Smooth muscle cell (in vitro differentiated cells): Measurements from ENCODE around the gene PYGB. TPM values are rescaled to one million over a fixed set of nuclear protein-coding genes. Genes with fewer than 3 reads are reported as not detected.

Experiments used
- DNase-seq: peaks from one replicate; lab custom pipeline; 2025; ENCODE audit not compliant: unreplicated experiment; lab: John Stamatoyannopoulos, UW
- H2AFZ ChIP-seq: fragments of 200-600 bp; sonication (generic); 2 replicates; pipeline ENCODE4 v1.6.0; 2016; ENCODE audit warnings: antibody characterized with exemption, low read depth, mild to moderate bottlenecking
- H3F3A ChIP-seq: fragments of 200-600 bp; sonication (generic); 2 replicates; pipeline ENCODE4 v1.6.0; 2017; ENCODE audit warnings: antibody characterized with exemption, low read depth
- H3K27ac ChIP-seq: fragments of 200-600 bp; sonication (generic); 2 replicates; pipeline ENCODE4 v1.5.1; 2016; ENCODE audit warnings: low read depth, mild to moderate bottlenecking
- H3K27me3 ChIP-seq: fragments of 200-600 bp; sonication (generic); 2 replicates; pipeline ENCODE4 v1.6.1; 2016; ENCODE audit warnings: low read depth, mild to moderate bottlenecking
- H3K36me3 ChIP-seq: fragments of 200-600 bp; sonication (generic); 2 replicates; pipeline ENCODE4 v1.5.1; 2016; ENCODE audit warnings: low read depth
- H3K4me1 ChIP-seq: fragments of 200-600 bp; sonication (generic); 2 replicates; pipeline ENCODE4 v1.5.1; 2016; ENCODE audit warnings: low read depth
- H3K4me2 ChIP-seq: fragments of 200-600 bp; sonication (generic); 2 replicates; pipeline ENCODE4 v1.6.0; 2016; ENCODE audit warnings: mild to moderate bottlenecking
- H3K4me3 ChIP-seq: fragments of 200-600 bp; sonication (generic); 2 replicates; pipeline ENCODE4 v1.5.1; 2016; ENCODE audit warnings: mild to moderate bottlenecking
- H3K79me2 ChIP-seq: fragments of 200-600 bp; sonication (generic); 2 replicates; pipeline ENCODE4 v1.6.0; 2016; ENCODE audit warnings: low read depth, mild to moderate bottlenecking
- H3K9ac ChIP-seq: fragments of 200-600 bp; sonication (generic); 2 replicates; pipeline ENCODE4 v1.6.0; 2016; ENCODE audit warnings: low read depth
- H3K9me3 ChIP-seq: fragments of 200-600 bp; sonication (generic); replicated peaks from 2 replicates; pipeline ENCODE4 v1.5.1; 2016; ENCODE audit warnings: low read depth
- H4K20me1 ChIP-seq: fragments of 200-600 bp; sonication (generic); 2 replicates; pipeline ENCODE4 v1.6.0; 2016; ENCODE audit warnings: low read depth
- WGBS: methylation state at CpG from one replicate; pipeline ENCODE4 v1.1.7; 2016; ENCODE audit warnings: low lambda C conversion rate; 5-methylcytosine and 5-hydroxymethylcytosine counted together
- polyA plus RNA-seq: library from polyadenylated mRNA; unstranded; fragments of >200 nt; fragmentation: Nextera tagmentation; extraction: Ambion mirVana; gene quantifications from 2 replicates; pipeline ENCODE4 v1.2.1, GENCODE V29; 2016
- total RNA-seq: library from RNA; depleted of rRNA; stranded (reverse); fragments of >200 nt; gene quantifications from 2 replicates; pipeline ENCODE4 v1.2.3, GENCODE V29; 2014
- TF ChIP-seq, protein P1 (sequence below): fragments of 200-600 bp; sonication (generic); IDR thresholded peaks from 2 replicates; pipeline ENCODE4 v1.5.1; 2017; ENCODE audit warnings: borderline replicate concordance, mild to moderate bottlenecking, antibody characterized with exemption; ENCODE audit not compliant: insufficient read depth, poor library complexity, severe bottlenecking

The PYGB gene
- total and polyA plus RNA-seq, 2 experiments from 2014 or later, result 31.8 to 39.4 TPM

GRCh38 chr20:25285091-25285647 is 37.3 kb downstream of the PYGB start:
- Histone ChIP-seq H3K4me3 (no peak overlapping the region), H3K27ac (no peak overlapping the region), H3K27me3 (no peaks in the 10 kb centered on the region), H3K79me2 (no peaks in the 10 kb centered on the region), H4K20me1 (no peaks in the 10 kb centered on the region), H3K4me1 (no peaks in the 10 kb centered on the region), H3K36me3 (no peaks in the 10 kb centered on the region), H3K9me3 (no peaks in the 10 kb centered on the region), H3K9ac (no peak overlapping the region), H3K4me2 (no peak overlapping the region), H2AFZ (no peak overlapping the region), H3F3A (no peaks in the 10 kb centered on the region)
- WGBS, result 90% methylated on average over 26 of the region's 26 CpGs
- DNase-seq, result no peak
- TF ChIP-seq, protein P1, sequence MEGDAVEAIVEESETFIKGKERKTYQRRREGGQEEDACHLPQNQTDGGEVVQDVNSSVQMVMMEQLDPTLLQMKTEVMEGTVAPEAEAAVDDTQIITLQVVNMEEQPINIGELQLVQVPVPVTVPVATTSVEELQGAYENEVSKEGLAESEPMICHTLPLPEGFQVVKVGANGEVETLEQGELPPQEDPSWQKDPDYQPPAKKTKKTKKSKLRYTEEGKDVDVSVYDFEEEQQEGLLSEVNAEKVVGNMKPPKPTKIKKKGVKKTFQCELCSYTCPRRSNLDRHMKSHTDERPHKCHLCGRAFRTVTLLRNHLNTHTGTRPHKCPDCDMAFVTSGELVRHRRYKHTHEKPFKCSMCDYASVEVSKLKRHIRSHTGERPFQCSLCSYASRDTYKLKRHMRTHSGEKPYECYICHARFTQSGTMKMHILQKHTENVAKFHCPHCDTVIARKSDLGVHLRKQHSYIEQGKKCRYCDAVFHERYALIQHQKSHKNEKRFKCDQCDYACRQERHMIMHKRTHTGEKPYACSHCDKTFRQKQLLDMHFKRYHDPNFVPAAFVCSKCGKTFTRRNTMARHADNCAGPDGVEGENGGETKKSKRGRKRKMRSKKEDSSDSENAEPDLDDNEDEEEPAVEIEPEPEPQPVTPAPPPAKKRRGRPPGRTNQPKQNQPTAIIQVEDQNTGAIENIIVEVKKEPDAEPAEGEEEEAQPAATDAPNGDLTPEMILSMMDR, result no peak

DNA sequence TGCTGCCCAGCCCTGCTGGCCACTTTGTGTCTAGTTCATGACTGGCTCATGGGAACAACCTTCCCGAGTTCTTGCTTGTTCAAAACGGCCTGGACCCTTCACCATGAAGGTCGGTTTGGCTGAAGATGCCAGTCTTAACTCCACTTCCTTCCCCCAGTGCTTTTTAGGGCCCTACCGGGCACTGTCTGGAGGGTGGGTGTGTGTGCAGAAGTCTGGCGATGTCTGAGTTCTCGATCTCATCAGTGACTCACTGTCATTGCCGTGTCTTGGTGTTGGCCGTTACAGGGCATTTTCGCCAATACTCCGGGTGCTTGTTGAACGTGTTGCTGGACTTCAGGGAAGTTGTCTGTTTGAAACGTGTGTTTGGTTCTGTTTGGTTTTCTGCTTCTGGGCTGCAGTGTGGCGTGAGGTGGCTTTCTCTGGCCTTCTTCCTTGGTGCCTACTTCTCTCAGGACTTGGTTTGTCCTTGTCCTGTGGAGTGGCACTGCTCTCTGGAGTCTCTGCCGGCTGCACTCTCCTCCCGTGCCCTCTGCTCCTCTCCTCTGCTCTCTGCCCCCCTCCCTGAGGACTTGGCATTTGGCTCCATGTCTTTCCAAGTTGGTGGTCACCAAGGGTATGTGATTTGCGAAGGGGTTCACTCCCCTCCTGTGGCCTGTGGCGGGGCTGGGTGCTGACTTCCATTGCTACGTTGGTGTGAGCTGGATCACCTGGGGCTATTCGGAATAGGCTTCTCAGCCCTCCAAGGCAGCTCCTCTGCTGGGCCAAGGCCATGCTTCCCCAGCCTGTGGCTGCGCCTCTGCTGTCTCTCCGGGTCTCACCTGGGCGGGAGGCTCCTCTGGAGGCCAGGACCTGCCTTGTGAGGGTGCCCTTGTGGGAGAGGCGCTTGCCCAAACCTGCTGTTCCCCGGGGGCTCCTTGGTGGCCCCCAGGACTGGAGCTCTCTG is 38.2 kb downstream of the PYGB start:
- H4K20me1 ChIP-seq, result no peaks in the 10 kb centered on the region
- no peaks in the 10 kb centered on the region for H3K4me1 ChIP-seq
- no peak for DNase-seq
- H3F3A ChIP-seq, result no peaks in the 10 kb centered on the region
- no peak overlapping the region for H3K4me2 ChIP-seq
- no peak overlapping the region for H3K27ac ChIP-seq
- H3K9me3 ChIP-seq, result no peaks in the 10 kb centered on the region
- H3K36me3 ChIP-seq, result no peaks in the 10 kb centered on the region
- no peak overlapping the region for H3K4me3 ChIP-seq
- H2AFZ ChIP-seq, result no peak overlapping the region
- H3K79me2 ChIP-seq, result no peaks in the 10 kb centered on the region
- WGBS, result 92% methylated on average over 24 of the region's 24 CpGs
- TF ChIP-seq, protein P1, result no peak
- H3K27me3 ChIP-seq, result no peaks in the 10 kb centered on the region
- no peak overlapping the region for H3K9ac ChIP-seq

DNA sequence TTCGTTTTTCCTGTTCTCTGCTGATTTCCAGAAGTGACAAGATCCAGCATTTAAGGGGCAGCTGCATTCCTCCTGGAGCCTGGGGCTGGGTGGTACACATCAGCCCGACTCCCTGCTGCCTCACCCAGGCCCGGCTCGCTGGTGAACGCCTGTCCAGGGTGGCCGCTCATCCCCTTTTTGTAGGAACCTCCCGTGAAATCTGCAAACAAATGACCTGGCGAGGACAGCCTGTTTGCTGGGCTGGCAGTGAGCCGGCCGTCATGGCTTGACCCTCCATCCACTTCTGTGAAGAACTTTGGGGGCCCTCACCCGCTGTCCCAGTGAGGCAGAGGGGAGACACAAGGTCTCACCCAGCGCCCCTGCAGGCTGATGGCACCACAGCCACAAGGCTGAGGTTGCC is 39.0 kb downstream of the PYGB start:
- no peak for DNase-seq
- Histone ChIP-seq H3K79me2 (no peaks in the 10 kb centered on the region), H3K27ac (no peak overlapping the region), H3K4me2 (no peak overlapping the region), H3K9ac (no peak overlapping the region), H3K4me1 (no peaks in the 10 kb centered on the region), H2AFZ (no peak overlapping the region), H3F3A (no peaks in the 10 kb centered on the region), H3K27me3 (no peaks in the 10 kb centered on the region), H3K36me3 (no peaks in the 10 kb centered on the region), H4K20me1 (no peaks in the 10 kb centered on the region), H3K4me3 (no peak overlapping the region), H3K9me3 (no peaks in the 10 kb centered on the region)
- TF ChIP-seq, protein P1, result no peak
- WGBS, result 96% methylated on average over 12 of the region's 12 CpGs
